CD4-positive, alpha-beta T cell treated with Interleukin-17A for 1 hour (primary cell): Measurements from ENCODE around the gene CHP1.
"Not testable (repeated sequence)": the region's sequence is repeated elsewhere in the genome, so short reads cannot be mapped to it uniquely, and the experiment has no call there.

Experiments
- DNase-seq: peaks from one replicate; pipeline ENCODE4 v3.0.0-alpha.2; 2020

CHP1 gene

DNA sequence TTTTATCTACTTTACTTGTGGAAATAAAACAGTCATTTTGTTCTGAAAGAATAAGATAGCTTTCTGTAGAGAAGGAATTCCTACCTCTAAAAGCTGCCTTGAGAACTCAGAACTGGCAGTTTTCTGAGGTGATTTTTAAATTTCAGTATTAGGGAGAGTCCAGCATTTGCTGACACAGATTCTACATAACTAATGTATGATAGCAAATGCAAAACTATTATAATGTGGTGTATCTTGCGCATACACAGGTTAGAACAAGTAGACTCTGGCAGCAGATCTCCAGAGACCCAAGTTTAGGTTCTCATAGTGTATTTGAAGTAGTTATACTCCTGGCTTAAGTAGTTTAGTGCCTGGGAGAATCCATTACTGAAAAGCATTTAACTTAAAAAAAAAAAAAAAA, 70.5 kb downstream of the CHP1 start:
- DNase-seq: no peak

DNA sequence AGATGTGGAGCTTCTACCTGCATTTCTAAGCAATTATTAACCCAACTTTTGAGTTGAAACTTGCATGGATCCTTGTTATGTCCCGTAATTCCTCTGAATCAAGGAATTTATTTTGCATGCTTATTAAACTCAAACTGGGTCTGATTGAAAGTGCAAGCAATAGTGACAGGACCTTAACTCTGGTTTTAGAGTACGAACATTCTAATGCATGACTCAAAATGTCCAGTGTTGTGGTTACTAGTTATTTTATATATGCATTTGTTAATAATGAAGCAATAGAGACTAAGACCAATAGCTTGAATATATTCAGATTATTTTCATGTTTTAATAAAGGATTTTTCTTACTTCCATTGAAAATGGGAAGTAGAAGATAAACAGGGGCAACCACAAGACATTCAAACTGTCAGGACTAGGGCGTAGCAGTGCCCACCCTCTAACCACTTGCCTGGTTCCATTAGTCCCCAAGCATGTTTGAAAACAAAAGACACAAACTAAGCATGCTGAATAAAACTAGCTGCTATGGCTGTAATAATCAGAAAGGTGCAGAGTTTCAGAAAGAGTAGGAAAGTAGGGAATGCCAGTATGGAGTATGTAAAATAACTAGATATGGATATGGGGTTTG, 73.2 kb downstream of the CHP1 start:
- no peak for DNase-seq

GRCh38 chr15:41307679-41308078, 76.6 kb downstream of the CHP1 start:
- DNase-seq: no peak

GRCh38 chr15:41309226-41309905, 78.3 kb downstream of the CHP1 start:
- DNase-seq: no peak

DNA sequence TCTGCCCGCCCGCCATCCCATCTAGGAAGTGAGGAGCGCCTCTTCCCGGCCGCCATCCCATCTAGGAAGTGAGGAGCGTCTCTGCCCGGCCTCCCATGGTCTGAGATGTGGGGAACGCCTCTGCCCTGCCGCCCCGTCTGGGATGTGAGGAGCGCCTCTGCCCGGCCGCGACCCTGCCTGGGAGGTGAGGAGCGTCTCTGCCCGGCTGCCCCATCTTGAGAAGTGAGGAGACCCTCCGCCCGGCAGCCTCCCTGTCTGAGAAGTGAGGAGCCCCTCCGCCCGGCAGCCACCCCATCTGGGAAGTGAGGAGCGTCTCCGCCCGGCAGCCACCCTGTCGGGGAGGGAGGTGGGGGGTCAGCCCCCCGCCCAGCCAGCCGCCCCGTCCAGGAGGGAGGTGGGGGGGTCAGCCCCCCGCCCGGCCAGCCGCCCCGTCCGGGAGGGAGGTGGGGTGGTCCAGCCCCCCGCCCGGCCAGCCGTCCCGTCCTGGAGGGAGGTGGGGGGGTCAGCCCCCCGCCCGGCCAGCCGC, 89.8 kb downstream of the CHP1 start:
- not testable (repeated sequence) for DNase-seq

GRCh38 chr15:41323611-41324010, 92.5 kb downstream of the CHP1 start:
- DNase-seq: no peak

DNA sequence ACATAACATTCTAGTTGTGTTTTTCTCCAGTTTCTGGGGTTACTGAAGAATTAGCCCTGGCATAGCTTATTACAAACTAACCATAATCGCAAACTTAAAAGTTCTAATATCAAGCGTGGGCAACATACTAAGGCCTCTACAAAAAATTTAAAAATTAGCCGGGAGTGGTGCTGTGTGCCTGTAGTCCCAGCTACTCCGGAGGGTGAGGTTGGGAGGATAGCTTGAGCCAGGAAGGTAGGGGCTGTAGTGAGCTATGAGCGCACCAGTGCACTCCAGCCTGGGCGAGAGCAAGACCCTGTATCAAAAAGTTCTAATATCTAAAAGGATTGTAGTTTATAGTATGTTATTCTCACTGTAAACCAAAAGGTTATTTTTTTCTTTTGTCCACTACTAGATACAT, 100.2 kb downstream of the CHP1 start:
- no peak for DNase-seq
